ENCODE measurements around the gene VWA8. TPM values are rescaled to one million over a fixed set of nuclear protein-coding genes. Genes with fewer than 3 reads are reported as not detected.

The VWA8 gene
- total and polyA plus RNA-seq, 2 of the 8 experiments (the other 6 are each of a cell fraction or from before 2014, with no cell fraction given) = 5.9 to 19.6 TPM

DNA sequence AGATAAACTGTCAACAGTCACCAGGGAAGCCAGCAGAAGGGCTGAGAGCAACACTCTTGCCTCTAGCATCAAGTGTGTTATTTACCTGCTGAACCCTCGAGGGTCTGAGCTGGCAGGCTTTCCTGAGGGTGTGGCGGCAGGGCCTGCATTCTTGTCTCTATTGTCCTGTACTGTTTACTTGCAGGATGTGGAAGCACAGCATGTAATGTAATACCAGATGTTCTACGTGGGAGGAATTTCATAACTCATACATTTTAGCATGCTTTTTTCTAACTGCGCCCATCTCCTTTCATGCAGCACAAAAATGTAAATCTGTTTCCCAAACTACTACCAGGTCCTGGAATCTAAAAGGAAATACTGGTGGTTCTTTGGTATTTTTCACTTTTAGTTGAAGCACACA is 350.5 kb downstream of the VWA8 start:
- no peaks in the 10 kb centered on the region for H4K20me1 ChIP-seq (replicated peaks in 1 of 2; ENCODE audit: control insufficient read depth in 1 of 2, insufficient read depth in 2 of 2, low read length in 2 of 2)
- H2BK120ac ChIP-seq (replicated peaks; ENCODE audit: low read depth, low read length) = no peak overlapping the region
- no peak for DNase-seq (ENCODE audit: low read depth in 1 of 2, low spot score in 2 of 2)
- no peak overlapping the region for H3K27ac ChIP-seq (ENCODE audit: low read depth, low read length)
- H4K5ac ChIP-seq (ENCODE audit: insufficient read length, low read depth, low read length) = no peak overlapping the region
- 89% methylated on average over 4 of the region's 4 CpGs; no CpG with 5 or more reads in 1 of the 2 experiments for WGBS, 2 experiments (ENCODE audit: extremely low coverage in 1 of 2, insufficient coverage in 1 of 2, insufficient read length in 1 of 2, insufficient replicate concordance in 2 of 2, low coverage in 1 of 2, low lambda C conversion rate in 2 of 2, missing lambda C conversion rate in 1 of 2)
- TF ChIP-seq BCL11A (IDR thresholded peaks at IDR 0.05; ENCODE audit: low read depth in 2 of 2, low read length in 2 of 2) (no peak), BRCA1 (IDR thresholded peaks at IDR 0.05; ENCODE audit: low read depth, low read length) (no peak), RXRA (IDR thresholded peaks at IDR 0.05; ENCODE audit: insufficient read depth, low read depth, low read length) (no peak), SRF (IDR thresholded peaks at IDR 0.05; ENCODE audit: low read depth, low read length) (no peak), CTBP2 (IDR thresholded peaks at IDR 0.05; ENCODE audit: borderline replicate concordance, insufficient read depth, insufficient read length, low read length) (no peak), SP4 (IDR thresholded peaks at IDR 0.05; ENCODE audit: low read length) (no peak), RFX5 (IDR thresholded peaks at IDR 0.05; ENCODE audit: borderline replicate concordance, low read depth, low read length) (no peak), RBBP5 (IDR thresholded peaks at IDR 0.05; ENCODE audit: borderline replicate concordance, low read depth, low read length) (no peak)
- TF ChIP-seq, protein P1, sequence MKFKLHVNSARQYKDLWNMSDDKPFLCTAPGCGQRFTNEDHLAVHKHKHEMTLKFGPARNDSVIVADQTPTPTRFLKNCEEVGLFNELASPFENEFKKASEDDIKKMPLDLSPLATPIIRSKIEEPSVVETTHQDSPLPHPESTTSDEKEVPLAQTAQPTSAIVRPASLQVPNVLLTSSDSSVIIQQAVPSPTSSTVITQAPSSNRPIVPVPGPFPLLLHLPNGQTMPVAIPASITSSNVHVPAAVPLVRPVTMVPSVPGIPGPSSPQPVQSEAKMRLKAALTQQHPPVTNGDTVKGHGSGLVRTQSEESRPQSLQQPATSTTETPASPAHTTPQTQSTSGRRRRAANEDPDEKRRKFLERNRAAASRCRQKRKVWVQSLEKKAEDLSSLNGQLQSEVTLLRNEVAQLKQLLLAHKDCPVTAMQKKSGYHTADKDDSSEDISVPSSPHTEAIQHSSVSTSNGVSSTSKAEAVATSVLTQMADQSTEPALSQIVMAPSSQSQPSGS (IDR thresholded peaks at IDR 0.05; ENCODE audit: low read length) = no peak
- no peak overlapping the region for H2AFZ ChIP-seq (ENCODE audit: low read length)
- H3K56ac ChIP-seq (replicated peaks; ENCODE audit: insufficient read length, low read depth, low read length) = no peak overlapping the region
- H3K4me3 ChIP-seq (ENCODE audit: extremely low read depth in 1 of 4, insufficient read depth in 2 of 4, low read depth in 3 of 4, low read length in 4 of 4) = no peak overlapping the region
- POLR2A ChIA-PET (ENCODE audit: partially characterized antibody) = interaction anchor here (1.5 kb wide), 1 partner anchor 12 kb away, joined by 3 read pairs; no protein-coding TSS in a partner anchor
- H3K23ac ChIP-seq (ENCODE audit: insufficient read length) = no peak overlapping the region
- H3K4me2 ChIP-seq (ENCODE audit: insufficient read depth in 1 of 2, low read depth in 2 of 2, low read length in 2 of 2) = no peak overlapping the region
- no peak overlapping the region for H4K91ac ChIP-seq (replicated peaks; ENCODE audit: insufficient read length, low read length)
- no peak for FAIRE-seq
- H3K79me2 ChIP-seq (ENCODE audit: control insufficient read depth in 1 of 2, insufficient read depth in 2 of 2, low read length in 2 of 2) = no peaks in the 10 kb centered on the region
- H2BK12ac ChIP-seq (ENCODE audit: low read depth, low read length) = no peak overlapping the region
- H2AK5ac ChIP-seq (ENCODE audit: low read depth, low read length) = no peak overlapping the region
- H3K4ac ChIP-seq (replicated peaks; ENCODE audit: insufficient read length, low read depth, low read length) = no peak overlapping the region
- no peaks in the 10 kb centered on the region for H3K4me1 ChIP-seq (replicated peaks in 1 of 4; ENCODE audit: control insufficient read depth in 3 of 4, insufficient read depth in 4 of 4, low read length in 3 of 4)
- no peaks in the 10 kb centered on the region for H3K9me3 ChIP-seq (ENCODE audit: insufficient read depth in 2 of 2, low read depth in 1 of 2, low read length in 1 of 2)
- H3K14ac ChIP-seq (ENCODE audit: insufficient read length) = no peak overlapping the region
- no peaks in the 10 kb centered on the region for H3K27me3 ChIP-seq (replicated peaks in 1 of 4; ENCODE audit: control insufficient read depth in 3 of 4, extremely low read depth in 1 of 4, insufficient read depth in 3 of 4, low read length in 3 of 4)
- no peak overlapping the region for H2BK5ac ChIP-seq (ENCODE audit: low read depth, low read length)
- H3K18ac ChIP-seq (ENCODE audit: extremely low read depth, low read length) = no peak overlapping the region
- H2BK20ac ChIP-seq (ENCODE audit: low read length) = no peak overlapping the region
- no peak overlapping the region for H4K8ac ChIP-seq (ENCODE audit: extremely low read depth, insufficient read depth, low read length)
- no peaks in the 10 kb centered on the region for H3K79me1 ChIP-seq (ENCODE audit: low read depth, low read length)
- no peaks in the 10 kb centered on the region for H3K23me2 ChIP-seq (ENCODE audit: low read depth, low read length)
- H2BK15ac ChIP-seq (ENCODE audit: low read length) = no peak overlapping the region
- H3K9ac ChIP-seq (replicated peaks in 1 of 4; ENCODE audit: extremely low read depth in 1 of 4, low read depth in 3 of 4, low read length in 3 of 4) = no peak overlapping the region
- no peaks in the 10 kb centered on the region; a peak in 1 of 8 replicates for H3K36me3 ChIP-seq (ENCODE audit: control insufficient read depth in 2 of 4, insufficient read depth in 4 of 4, low read length in 3 of 4)
- CTCF ChIA-PET (ENCODE audit: partially characterized antibody) = interaction anchor here (1.0 to 2.3 kb wide), 4 partner anchors 23 to 151 kb away, joined by 4 to 8 read pairs (median 4); no protein-coding TSS in a partner anchor
